ENCODE results near the gene ZNF362. TPM values are rescaled to one million over a fixed set of nuclear protein-coding genes. Genes with fewer than 3 reads are reported as not detected.

The ZNF362 gene
- total RNA-seq, 2 donors from 2014 or later: 27.4 to 41.5 TPM

DNA sequence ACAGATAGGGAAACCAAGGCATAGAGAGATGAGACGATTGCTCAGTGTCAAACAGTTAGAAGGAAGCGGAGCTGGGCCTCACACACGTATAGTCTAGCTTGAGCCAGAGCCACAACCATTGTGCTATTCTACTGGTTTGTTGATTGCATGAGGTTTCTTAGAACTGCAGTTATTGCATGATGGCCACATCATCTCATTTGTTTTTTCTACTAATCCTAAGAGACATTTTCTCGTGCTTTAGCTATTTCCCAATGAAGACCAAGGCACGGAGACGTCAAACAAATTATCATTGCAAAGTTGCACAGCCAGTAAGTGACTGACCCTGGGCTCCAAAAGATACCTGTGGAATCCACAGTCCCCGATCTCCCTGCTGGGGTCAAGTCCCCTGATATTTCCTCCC, 25.1 kb upstream of the ZNF362 start:
- Mint-ChIP-seq H3K4me3 (no peak overlapping the region), H3K36me3 (ENCODE audit: low read depth) (no peaks in the 10 kb centered on the region)
- WGBS, 2 experiments (ENCODE audit: insufficient coverage in 1 of 2, insufficient read length in 1 of 2): 91 to 94% methylated on average over 6 to 7 of the region's 7 CpGs

GRCh38 chr1:33232716-33233115, 23.6 kb upstream of the ZNF362 start:
- Mint-ChIP-seq H3K27me3 (ENCODE audit: insufficient read depth) (peaks cover 13% of the 10 kb centered on the region), H3K36me3 (ENCODE audit: low read depth) (no peaks in the 10 kb centered on the region), H3K4me3 (no peak overlapping the region), H3K4me1 (peaks cover 9% of the 10 kb centered on the region), H3K9me3 (no peaks in the 10 kb centered on the region), H3K27ac (no peak overlapping the region)
- H3K27ac ChIP-seq (ENCODE audit: low read depth, low read length): no peak overlapping the region
- peaks cover 6% of the 10 kb centered on the region for H3K27me3 ChIP-seq (ENCODE audit: control insufficient read depth, insufficient read depth, low read length, poor library complexity, severe bottlenecking)
- no peaks in the 10 kb centered on the region for H3K36me3 ChIP-seq (ENCODE audit: control insufficient read depth, insufficient read depth, low read length)
- 95 to 97% methylated on average over 2 to 3 of the region's 3 CpGs for WGBS, 2 experiments (ENCODE audit: insufficient coverage in 1 of 2, insufficient read length in 1 of 2)
- no peaks in the 10 kb centered on the region for H3K4me1 ChIP-seq (ENCODE audit: control insufficient read depth, insufficient read depth, low read length)
- H3K9me3 ChIP-seq (ENCODE audit: control insufficient read depth, low read length): no peaks in the 10 kb centered on the region
- H3K9ac ChIP-seq (ENCODE audit: extremely low read depth, low read length, poor library complexity, severe bottlenecking): no peak overlapping the region
- TF ChIP-seq, protein P1, sequence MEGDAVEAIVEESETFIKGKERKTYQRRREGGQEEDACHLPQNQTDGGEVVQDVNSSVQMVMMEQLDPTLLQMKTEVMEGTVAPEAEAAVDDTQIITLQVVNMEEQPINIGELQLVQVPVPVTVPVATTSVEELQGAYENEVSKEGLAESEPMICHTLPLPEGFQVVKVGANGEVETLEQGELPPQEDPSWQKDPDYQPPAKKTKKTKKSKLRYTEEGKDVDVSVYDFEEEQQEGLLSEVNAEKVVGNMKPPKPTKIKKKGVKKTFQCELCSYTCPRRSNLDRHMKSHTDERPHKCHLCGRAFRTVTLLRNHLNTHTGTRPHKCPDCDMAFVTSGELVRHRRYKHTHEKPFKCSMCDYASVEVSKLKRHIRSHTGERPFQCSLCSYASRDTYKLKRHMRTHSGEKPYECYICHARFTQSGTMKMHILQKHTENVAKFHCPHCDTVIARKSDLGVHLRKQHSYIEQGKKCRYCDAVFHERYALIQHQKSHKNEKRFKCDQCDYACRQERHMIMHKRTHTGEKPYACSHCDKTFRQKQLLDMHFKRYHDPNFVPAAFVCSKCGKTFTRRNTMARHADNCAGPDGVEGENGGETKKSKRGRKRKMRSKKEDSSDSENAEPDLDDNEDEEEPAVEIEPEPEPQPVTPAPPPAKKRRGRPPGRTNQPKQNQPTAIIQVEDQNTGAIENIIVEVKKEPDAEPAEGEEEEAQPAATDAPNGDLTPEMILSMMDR (conservative IDR thresholded peaks at IDR 0.05): no peak
- no peak overlapping the region for H3K4me3 ChIP-seq (ENCODE audit: low read length)
- DNase-seq: no peak

More for the DNA sequence above, 25.1 kb upstream of the ZNF362 start:
- Histone ChIP-seq H3K9me3 (ENCODE audit: control insufficient read depth, low read length) (no peaks in the 10 kb centered on the region), H3K9ac (ENCODE audit: extremely low read depth, low read length, poor library complexity, severe bottlenecking) (no peak overlapping the region), H3K4me3 (ENCODE audit: low read length) (no peak overlapping the region), H3K27me3 (ENCODE audit: control insufficient read depth, insufficient read depth, low read length, poor library complexity, severe bottlenecking) (peaks cover 6% of the 10 kb centered on the region), H3K36me3 (ENCODE audit: control insufficient read depth, insufficient read depth, low read length) (no peaks in the 10 kb centered on the region), H3K4me1 (ENCODE audit: control insufficient read depth, insufficient read depth, low read length) (no peaks in the 10 kb centered on the region), H3K27ac (ENCODE audit: low read depth, low read length) (no peak overlapping the region)
- no peaks in the 10 kb centered on the region for H3K9me3 Mint-ChIP-seq
- no peak for DNase-seq
- no peak overlapping the region for H3K27ac Mint-ChIP-seq
- H3K4me1 Mint-ChIP-seq: peaks cover 9% of the 10 kb centered on the region
- H3K27me3 Mint-ChIP-seq (ENCODE audit: insufficient read depth): peaks cover 17% of the 10 kb centered on the region
- TF ChIP-seq, protein P1 (conservative IDR thresholded peaks at IDR 0.05): no peak

- Mint-ChIP-seq H3K36me3 (ENCODE audit: low read depth) (no peaks in the 10 kb centered on the region), H3K27ac (no peak overlapping the region), H3K9me3 (no peaks in the 10 kb centered on the region), H3K4me3 (no peak overlapping the region), H3K4me1 (peaks cover 9% of the 10 kb centered on the region), H3K27me3 (ENCODE audit: insufficient read depth) (peaks cover 4% of the 10 kb centered on the region)
- 90 to 100% methylated on average over 3 to 4 of the region's 4 CpGs for WGBS, 2 experiments (ENCODE audit: insufficient coverage in 1 of 2, insufficient read length in 1 of 2)
- Histone ChIP-seq H3K36me3 (ENCODE audit: control insufficient read depth, insufficient read depth, low read length) (no peaks in the 10 kb centered on the region), H3K27ac (ENCODE audit: low read depth, low read length) (no peak overlapping the region), H3K4me1 (ENCODE audit: control insufficient read depth, insufficient read depth, low read length) (peaks cover 5% of the 10 kb centered on the region), H3K4me3 (ENCODE audit: low read length) (no peak overlapping the region), H3K27me3 (ENCODE audit: control insufficient read depth, insufficient read depth, low read length, poor library complexity, severe bottlenecking) (no peaks in the 10 kb centered on the region), H3K9me3 (ENCODE audit: control insufficient read depth, low read length) (no peaks in the 10 kb centered on the region), H3K9ac (ENCODE audit: extremely low read depth, low read length, poor library complexity, severe bottlenecking) (no peak overlapping the region)
- no peak for DNase-seq
- TF ChIP-seq, protein P1 (conservative IDR thresholded peaks at IDR 0.05): no peak
Measured at GRCh38 chr1:33234131-33234530, 22.2 kb upstream of the ZNF362 start.
